NCI-H2227 treated with DMSO at 0.1 percent for 48 hours (cell line): ENCODE results near the gene IPO9.
"Not testable (repeated sequence)": the region's sequence is repeated elsewhere in the genome, so short reads cannot be mapped to it uniquely, and the experiment has no call there.

ENCODE experiments used
- DNase-seq: peaks from one replicate; lab custom pipeline; 2025; lab: John Stamatoyannopoulos, UW

IPO9 gene

DNA sequence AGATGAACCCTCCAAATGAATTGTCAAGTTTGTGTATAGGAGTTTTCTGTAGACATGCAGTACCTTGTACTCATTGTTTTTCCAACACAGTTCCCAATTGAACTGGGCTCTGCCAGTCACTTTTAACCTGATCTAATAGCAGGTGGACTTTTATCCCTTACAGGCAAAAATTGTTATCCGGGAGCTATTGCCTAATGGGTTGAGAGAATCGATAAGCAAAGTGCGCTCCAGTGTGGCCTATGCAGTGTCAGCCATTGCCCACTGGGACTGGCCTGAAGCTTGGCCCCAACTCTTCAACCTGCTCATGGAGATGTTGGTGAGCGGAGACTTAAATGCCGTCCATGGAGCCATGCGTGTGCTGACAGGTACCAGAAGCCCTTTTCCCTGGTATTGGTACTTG lies 19.3 kb downstream of the IPO9 start:
- DNase-seq = no peak

DNA sequence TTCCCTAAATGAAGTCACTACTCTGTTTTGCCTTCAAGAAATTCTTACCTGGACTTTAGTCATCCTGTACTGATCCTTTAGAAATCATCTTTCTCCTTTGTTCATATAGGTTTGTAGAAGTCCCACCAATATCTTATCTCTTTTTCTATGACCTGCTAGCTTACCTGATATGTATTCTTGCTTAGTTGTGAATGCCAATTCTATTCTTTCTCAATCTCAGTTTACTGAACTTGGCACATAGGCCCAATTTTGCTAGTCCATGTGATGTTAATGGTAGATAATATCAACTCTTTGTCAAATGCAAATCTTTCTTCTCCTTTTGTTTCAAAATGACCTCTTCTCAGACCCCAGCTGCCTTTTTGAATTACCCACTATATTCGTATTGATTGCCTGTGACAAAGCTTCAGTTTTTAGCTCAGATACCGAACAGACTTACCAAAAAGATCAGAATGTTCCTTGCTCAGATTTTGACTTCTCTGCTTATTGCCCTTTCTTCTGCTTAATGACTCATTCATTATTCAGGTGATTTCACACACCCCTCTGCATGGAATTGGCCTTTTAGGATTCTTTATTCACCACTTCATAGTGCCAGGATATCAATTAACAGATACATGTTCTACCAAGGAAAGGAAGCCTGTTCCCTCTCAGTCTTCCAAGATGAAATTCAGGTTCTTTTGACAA lies 20.6 kb downstream of the IPO9 start:
- no peak for DNase-seq

GRCh38 chr1:201850053-201850397 lies 21.1 kb downstream of the IPO9 start:
- no peak for DNase-seq

- no peak for DNase-seq
Measured at GRCh38 chr1:201851949-201852348, 23.0 kb downstream of the IPO9 start.

DNA sequence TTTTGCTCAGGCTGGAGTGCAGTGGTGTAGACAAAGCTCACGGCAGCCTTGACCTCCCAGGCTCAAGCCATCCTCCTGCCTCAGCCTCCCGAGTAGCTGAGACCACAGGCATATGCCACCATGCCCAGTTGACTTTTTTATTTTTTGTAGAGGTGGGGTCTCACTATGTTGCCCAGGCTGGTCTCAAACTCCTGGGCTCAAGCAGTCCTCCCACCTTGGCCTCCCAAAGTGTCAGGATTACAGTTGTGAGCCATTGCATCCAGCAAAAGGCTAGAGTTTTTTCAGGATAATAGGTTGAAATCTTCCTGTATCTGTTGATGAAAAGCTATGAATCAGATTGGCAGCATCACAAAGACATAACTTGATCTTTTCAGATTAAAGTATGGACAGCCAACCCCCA lies 27.8 kb downstream of the IPO9 start:
- DNase-seq = not testable (repeated sequence)

- DNase-seq = no peak
Measured at GRCh38 chr1:201859424-201859823, 30.5 kb downstream of the IPO9 start.

- DNase-seq = no peak
Measured at GRCh38 chr1:201861448-201861847, 32.5 kb downstream of the IPO9 start.

GRCh38 chr1:201870397-201870796 lies 41.4 kb downstream of the IPO9 start:
- DNase-seq = no peak

DNA sequence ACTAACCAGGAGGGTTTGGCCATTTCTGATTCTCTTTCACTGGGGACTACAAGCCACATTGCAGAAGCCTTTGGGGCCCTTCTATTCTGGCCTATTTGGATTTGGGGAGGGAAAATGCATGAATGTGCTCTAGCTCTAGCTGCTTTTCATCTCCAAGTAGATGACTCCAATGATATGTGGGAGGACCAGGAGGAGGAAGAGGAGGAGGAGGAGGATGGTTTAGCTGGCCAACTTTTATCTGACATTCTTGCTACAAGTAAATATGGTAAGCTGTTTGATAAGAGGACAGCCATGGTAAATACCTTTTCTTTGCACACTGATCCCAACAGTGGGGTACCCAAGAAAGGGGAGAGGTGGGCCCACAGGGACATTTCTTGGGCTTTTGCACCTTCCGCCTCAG lies 45.7 kb downstream of the IPO9 start:
- DNase-seq = no peak

DNA sequence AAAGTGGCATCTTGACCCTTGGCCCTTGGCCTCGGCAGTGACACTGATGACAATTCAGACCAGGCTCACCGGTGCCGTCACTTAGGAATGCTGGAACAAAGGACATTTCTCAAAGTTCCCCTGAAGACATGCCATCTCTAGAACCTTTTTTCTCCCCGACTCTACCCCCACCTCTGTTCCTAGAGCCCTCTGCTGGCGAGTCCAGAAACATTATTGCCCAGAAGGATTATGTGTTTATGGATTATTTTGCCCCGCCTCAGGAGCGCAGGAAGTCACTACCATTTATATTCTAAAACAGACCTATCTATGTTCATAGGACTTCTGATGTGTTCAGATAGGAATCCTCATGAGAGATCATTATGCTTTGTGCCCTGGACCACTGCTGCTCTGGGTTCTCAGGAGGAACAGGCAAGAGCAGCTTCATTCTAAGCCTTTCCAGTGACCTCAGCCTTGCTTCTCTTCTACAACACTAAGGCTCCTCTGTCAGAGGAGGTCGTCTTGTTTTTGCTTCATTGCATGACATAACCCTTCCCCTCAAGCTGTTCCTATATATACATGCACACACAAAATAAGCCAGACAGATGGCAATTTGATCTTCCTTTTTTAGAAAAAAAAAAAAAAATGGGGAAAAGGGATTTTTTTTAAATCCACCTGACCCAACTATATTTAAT lies 47.3 kb downstream of the IPO9 start:
- DNase-seq = peak; percentile 2

GRCh38 chr1:201877877-201878401 lies 49.0 kb downstream of the IPO9 start:
- DNase-seq = peak; percentile 6

DNA sequence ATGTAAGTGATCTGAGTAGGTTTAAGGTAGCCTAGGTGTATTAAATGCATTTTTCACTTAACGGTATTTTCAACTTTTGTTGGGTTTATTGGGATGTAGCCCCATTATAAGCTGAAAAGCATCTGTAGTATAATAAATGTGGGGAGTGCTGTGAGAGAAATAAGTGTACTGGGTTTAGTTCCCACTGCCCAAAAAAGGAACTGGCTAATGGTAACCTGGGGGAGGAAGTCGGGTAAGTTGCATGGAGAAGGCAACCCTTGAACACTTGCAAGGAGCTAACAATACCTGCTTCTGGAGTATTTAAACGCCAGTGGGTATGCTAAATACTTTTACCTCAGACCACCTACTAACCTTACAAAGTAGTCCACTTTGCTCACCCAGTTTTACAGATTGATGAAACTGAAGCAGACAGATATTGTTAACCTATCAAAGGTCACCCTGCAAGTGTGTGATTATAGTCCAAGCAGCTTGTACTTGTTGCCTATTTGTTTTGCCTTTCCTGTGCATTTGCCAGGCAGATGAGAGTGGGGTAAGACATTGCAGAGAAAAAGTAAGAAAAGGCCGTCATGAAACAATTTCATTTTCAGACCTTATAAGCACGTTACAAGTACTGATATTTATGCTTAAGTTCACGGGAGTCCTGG lies 52.1 kb downstream of the IPO9 start:
- no peak for DNase-seq

DNA sequence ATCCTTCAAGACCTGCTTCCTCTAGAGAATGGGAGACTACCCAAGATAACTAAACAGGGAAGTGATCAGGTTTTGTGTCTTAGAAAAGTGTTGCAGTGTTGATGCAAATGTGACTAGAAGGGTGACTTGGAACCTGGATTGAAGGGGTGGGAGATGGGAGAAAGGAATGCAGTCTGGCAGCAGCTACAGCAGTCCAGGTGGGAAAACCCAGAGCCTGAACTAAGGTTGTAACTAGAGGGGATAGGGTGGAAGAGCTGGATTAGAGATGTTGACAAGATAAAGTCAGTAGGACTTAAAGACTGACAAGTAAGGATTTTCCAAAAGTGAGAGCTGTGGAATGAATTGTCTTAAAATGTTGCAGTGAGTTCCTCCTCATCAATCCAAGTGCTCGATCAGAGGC lies 52.7 kb downstream of the IPO9 start:
- DNase-seq = no peak

GRCh38 chr1:201882665-201883132 lies 53.7 kb downstream of the IPO9 start:
- no peak for DNase-seq

DNA sequence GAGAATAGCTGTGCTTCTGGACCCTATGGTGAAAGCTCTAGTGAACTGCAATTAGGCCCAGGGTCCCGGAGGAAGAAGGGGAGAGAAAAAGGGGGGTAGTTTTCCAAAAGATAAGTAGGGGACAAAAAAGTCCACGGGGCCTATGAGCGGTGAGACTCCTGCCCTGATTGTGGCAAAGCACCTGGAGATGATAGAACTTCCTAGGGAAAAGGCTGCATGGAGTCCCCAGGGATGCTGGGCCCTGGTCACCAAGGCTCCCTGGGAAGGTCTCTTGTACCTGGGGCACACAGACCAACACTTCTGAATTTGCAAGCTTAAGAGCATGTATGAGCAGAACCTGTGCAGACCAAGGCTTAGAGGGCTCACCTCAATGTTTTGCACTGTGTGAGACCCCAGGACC lies 54.3 kb downstream of the IPO9 start:
- DNase-seq = no peak

DNA sequence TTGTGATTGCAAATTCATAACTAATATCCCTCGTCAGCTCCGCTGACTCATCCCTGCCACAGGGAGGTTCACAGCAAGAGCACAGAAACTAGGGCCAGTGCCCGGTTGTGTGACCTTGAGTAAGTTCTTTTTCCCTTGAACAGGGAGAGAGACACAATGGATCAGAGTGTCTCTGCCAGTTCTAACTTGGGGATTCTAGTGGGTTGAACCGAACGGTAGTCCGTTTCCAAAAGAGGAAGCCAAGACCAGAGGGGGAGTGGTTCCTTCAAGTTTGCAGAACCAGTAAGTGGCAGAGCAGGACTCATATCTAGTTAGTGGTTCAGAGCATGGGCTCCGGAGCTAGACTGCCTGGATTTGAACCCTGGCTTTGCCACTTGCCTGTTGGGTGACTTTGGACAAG lies 54.8 kb downstream of the IPO9 start:
- DNase-seq = no peak

DNA sequence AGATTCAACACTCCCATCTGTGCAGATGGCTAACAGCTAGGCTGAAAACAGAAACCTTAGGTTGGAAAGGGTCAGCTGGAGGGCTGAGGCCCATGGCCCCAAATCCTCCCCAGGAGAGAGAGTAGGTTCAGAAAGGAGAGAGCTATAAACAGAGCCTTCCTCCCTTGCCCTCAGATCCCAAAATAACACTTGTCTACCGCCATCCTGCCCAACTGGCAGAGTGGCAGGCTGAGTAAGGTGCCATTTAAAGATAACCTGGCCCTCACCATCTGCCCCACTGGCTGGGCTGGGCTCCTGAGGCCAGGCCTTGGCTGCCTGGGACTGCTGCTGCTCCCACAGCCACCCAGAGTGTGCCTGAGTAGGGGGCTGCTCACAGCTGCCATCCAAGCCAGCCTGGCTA lies 55.5 kb downstream of the IPO9 start:
- DNase-seq = no peak

- DNase-seq = no peak
Measured at GRCh38 chr1:201885531-201886075, 56.6 kb downstream of the IPO9 start.

GRCh38 chr1:201886103-201886885 lies 57.3 kb downstream of the IPO9 start:
- DNase-seq = no peak

DNA sequence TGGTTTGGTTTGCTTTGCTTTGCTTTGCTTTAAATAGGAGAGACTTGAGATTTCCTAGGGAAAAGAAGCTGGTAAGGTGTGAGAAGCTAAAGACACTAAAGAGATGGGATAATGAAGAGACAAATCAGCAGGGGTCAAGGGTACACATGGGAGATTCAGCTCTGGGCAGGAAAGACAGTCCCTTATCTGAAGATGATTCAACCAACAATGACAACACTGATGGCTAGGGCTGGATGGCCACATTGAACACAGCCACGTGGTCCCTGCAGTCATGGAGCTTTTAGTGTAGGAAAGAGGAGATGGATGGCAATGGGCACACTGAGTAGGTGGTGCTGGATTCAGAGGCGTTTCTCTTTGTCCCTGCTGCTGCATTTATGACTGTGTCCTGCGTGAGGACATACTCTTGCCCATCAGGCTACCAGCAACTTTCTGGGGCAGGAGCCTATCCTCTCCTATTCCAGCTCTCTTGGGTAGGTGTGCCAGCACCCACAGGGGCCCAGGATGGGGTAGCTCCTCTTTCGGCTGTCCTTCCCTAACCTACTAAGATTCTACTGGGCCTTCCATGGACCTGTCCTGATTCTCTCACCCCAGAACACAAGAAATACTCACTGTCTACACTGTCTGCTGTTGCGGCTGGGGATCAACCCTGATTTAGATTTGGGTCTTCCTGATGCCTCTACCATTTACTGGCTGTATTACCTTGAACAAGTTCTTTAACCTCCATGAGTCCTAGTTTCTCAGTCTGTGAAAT lies 58.3 kb downstream of the IPO9 start:
- DNase-seq = no peak
